B cell (primary cell): ENCODE data around the gene PGF.

Experiments
- EZH2 ChIP-seq: IDR thresholded peaks from 2 replicates; pipeline ENCODE4 v1.6.1; 2012; ENCODE audit warnings: borderline replicate concordance, low read depth, mild to moderate bottlenecking, moderate library complexity, low read length; ENCODE audit not compliant: insufficient read depth, poor library complexity, severe bottlenecking
- TF ChIP-seq, protein P1 (sequence below): fragments of 200-600 bp; IDR thresholded peaks from one replicate; pipeline ENCODE4 v1.8.0; 2022; ENCODE audit warnings: antibody characterized with exemption, mild to moderate bottlenecking

DNA sequence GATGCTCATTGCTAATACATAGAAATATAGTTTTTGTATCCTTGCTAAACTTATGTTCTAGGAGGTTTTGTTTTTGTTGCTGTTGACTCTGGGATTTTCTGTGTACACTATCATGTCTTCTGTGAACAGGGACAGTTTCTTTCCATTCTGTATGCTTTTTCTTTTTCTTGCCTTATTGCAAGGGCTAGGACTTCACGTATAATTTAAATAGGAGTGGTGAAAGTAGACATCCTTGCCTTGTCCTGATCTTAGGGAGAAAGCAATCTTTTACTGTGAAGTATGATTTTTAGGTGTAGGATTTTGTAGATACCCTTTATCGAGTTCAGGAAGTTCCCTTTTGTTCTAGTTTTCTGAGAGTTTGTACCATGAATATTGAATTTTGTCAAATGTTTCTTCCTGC lies 45.9 kb upstream of the PGF start:
- TF ChIP-seq, protein P1, sequence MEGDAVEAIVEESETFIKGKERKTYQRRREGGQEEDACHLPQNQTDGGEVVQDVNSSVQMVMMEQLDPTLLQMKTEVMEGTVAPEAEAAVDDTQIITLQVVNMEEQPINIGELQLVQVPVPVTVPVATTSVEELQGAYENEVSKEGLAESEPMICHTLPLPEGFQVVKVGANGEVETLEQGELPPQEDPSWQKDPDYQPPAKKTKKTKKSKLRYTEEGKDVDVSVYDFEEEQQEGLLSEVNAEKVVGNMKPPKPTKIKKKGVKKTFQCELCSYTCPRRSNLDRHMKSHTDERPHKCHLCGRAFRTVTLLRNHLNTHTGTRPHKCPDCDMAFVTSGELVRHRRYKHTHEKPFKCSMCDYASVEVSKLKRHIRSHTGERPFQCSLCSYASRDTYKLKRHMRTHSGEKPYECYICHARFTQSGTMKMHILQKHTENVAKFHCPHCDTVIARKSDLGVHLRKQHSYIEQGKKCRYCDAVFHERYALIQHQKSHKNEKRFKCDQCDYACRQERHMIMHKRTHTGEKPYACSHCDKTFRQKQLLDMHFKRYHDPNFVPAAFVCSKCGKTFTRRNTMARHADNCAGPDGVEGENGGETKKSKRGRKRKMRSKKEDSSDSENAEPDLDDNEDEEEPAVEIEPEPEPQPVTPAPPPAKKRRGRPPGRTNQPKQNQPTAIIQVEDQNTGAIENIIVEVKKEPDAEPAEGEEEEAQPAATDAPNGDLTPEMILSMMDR: no peak
- TF ChIP-seq EZH2: no peak
